Type B pancreatic cell (in vitro differentiated cells): ENCODE data around the gene ELF4. TPM values are rescaled to one million over a fixed set of nuclear protein-coding genes. Genes with fewer than 3 reads are reported as not detected.
A peak's percentile ranks its signal among the peaks of the same experiment; 100 is the strongest.

ENCODE experiments used
- DNase-seq: peaks from one replicate; pipeline ENCODE4 v3.0.0; 2021; ENCODE audit warnings: mixed read lengths; ENCODE audit not compliant: unreplicated experiment; ENCODE audit errors: extremely low spot score
- H3K27ac Mint-ChIP-seq: 2 replicates; pipeline ENCODE4 v1.8.0; 2021; ENCODE audit warnings: mild to moderate bottlenecking, mixed read lengths
- H3K27me3 Mint-ChIP-seq: 2 replicates; pipeline ENCODE4 v1.8.0; 2021; ENCODE audit warnings: mixed read lengths
- H3K36me3 Mint-ChIP-seq: 2 replicates; pipeline ENCODE4 v1.8.0; 2021; ENCODE audit warnings: mixed read lengths
- H3K4me1 Mint-ChIP-seq: one replicate; pipeline ENCODE4 v1.8.0; 2021; ENCODE audit warnings: mixed read lengths; ENCODE audit not compliant: unreplicated experiment
- H3K4me3 Mint-ChIP-seq: 2 replicates; pipeline ENCODE4 v1.8.0; 2021; ENCODE audit warnings: mild to moderate bottlenecking, mixed read lengths
- H3K9me3 Mint-ChIP-seq: 2 replicates; pipeline ENCODE4 v1.8.0; 2021; ENCODE audit warnings: mixed read lengths
- total RNA-seq: library from RNA; stranded (reverse); gene quantifications from 2 replicates; pipeline ENCODE4 v1.2.1, GENCODE V29; 2021; ENCODE audit warnings: low replicate concordance
- TF ChIP-seq, protein P1 (sequence below): fragments of 200-600 bp; sonication (generic); conservative IDR thresholded peaks from 2 replicates; pipeline ENCODE4 v1.5.0; 2021; ENCODE audit warnings: antibody characterized with exemption, mild to moderate bottlenecking

Gene ELF4
- total RNA-seq, 1 donor from 2014 or later: 7.8 TPM

DNA sequence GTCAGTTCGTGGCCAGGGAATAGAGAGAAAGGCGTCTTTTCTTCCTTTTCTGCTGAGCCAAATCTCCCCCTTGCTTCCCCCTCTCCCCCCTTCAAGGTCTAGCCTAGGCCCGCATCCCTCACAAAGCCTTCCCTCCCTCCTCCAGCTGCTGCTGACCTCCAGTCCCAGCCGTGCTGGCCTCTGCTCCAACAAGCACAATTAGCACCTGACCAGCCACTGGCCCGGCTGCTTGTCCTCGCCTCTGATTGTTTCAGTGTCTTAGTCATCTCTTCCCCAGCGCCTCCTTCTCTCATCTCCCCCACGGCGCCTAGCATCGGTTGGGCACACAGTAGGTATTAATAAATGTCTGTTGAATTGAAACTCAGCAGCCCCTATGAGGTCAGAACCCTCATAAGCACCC is 4.2 kb downstream of the ELF4 start:
- TF ChIP-seq, protein P1, sequence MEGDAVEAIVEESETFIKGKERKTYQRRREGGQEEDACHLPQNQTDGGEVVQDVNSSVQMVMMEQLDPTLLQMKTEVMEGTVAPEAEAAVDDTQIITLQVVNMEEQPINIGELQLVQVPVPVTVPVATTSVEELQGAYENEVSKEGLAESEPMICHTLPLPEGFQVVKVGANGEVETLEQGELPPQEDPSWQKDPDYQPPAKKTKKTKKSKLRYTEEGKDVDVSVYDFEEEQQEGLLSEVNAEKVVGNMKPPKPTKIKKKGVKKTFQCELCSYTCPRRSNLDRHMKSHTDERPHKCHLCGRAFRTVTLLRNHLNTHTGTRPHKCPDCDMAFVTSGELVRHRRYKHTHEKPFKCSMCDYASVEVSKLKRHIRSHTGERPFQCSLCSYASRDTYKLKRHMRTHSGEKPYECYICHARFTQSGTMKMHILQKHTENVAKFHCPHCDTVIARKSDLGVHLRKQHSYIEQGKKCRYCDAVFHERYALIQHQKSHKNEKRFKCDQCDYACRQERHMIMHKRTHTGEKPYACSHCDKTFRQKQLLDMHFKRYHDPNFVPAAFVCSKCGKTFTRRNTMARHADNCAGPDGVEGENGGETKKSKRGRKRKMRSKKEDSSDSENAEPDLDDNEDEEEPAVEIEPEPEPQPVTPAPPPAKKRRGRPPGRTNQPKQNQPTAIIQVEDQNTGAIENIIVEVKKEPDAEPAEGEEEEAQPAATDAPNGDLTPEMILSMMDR: no peak
- peak overlapping the region; percentile 55 for H3K4me3 Mint-ChIP-seq
- peak overlapping the region; percentile 77 for H3K27ac Mint-ChIP-seq
- H3K36me3 Mint-ChIP-seq: peaks cover under 1% of the 10 kb centered on the region
- no peaks in the 10 kb centered on the region for H3K9me3 Mint-ChIP-seq
- no peak for DNase-seq
- peaks cover 4% of the 10 kb centered on the region for H3K27me3 Mint-ChIP-seq
- H3K4me1 Mint-ChIP-seq: peaks cover 7% of the 10 kb centered on the region

DNA sequence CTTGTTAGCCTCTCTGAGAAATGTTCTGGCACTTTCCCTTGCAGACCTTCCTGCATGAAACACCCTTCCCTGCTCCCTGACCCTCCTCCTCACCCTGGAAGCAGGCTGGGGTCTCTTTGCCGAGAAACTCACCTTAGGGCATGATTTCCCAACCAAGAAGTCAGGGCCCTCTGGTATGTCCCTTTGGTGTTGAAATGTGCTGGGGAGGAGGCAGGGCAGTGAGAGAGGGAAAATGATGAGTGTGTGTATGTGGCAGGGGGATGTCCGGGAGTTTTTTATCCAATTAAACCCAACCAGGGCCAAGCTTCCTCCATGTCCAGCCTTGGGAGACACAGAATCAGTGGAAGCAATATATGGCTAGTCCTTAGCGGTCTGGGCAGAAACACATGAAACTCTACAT is 5.1 kb downstream of the ELF4 start:
- Mint-ChIP-seq H3K27ac (no peak overlapping the region), H3K27me3 (peaks cover 4% of the 10 kb centered on the region), H3K9me3 (no peaks in the 10 kb centered on the region), H3K36me3 (peaks cover 6% of the 10 kb centered on the region), H3K4me1 (peaks cover 7% of the 10 kb centered on the region), H3K4me3 (no peak overlapping the region)
- DNase-seq: no peak
- TF ChIP-seq, protein P1: no peak

DNA sequence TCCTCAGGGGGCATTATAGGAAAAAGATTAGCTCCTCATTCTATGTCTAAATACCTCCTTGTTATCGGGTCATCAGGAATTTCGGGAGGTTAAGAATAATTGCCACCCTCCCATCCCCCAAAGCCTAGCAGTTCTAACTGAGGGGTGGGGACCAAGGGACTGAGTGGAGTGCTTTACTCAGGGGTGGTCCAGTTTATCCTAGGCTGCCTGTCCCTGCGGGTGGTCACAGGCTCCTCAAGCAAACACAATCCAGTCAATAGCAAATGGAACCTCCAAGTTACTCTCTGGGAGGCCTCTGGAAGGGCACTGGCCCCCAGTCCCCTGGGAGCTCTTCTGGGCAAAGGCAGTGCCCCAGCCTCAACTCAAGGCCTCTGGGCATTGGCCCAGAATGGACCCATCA is 6.7 kb downstream of the ELF4 start:
- no peak overlapping the region for H3K4me3 Mint-ChIP-seq
- TF ChIP-seq, protein P1: no peak
- H3K9me3 Mint-ChIP-seq: no peaks in the 10 kb centered on the region
- peaks cover 9% of the 10 kb centered on the region for H3K4me1 Mint-ChIP-seq
- no peaks in the 10 kb centered on the region for H3K27me3 Mint-ChIP-seq
- peaks cover 6% of the 10 kb centered on the region for H3K36me3 Mint-ChIP-seq
- DNase-seq: no peak
- no peak overlapping the region for H3K27ac Mint-ChIP-seq

DNA sequence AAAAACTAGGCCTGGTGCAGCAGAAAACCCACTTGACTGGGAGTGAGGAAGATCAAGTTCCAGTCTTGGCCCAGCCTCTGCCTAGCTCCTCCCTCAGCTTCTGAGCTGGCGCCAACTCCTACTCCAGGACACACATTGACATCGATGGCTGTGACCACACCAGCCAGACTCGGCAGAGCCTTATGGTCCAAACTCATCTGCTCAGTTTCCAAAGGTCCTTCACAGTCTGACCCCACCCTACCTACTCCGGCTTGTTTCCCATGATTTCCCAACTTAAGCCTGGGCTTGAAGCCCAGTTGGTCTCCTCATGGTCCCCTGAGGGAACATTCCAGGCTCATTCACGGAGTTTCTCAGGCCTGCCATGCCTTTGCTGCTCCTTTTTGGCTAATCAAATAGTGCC is 10.1 kb downstream of the ELF4 start:
- Mint-ChIP-seq H3K9me3 (no peaks in the 10 kb centered on the region), H3K27ac (no peak overlapping the region), H3K4me1 (peaks cover 9% of the 10 kb centered on the region), H3K27me3 (no peaks in the 10 kb centered on the region), H3K4me3 (no peak overlapping the region), H3K36me3 (peaks cover 6% of the 10 kb centered on the region)
- no peak for DNase-seq
- TF ChIP-seq, protein P1: no peak

DNA sequence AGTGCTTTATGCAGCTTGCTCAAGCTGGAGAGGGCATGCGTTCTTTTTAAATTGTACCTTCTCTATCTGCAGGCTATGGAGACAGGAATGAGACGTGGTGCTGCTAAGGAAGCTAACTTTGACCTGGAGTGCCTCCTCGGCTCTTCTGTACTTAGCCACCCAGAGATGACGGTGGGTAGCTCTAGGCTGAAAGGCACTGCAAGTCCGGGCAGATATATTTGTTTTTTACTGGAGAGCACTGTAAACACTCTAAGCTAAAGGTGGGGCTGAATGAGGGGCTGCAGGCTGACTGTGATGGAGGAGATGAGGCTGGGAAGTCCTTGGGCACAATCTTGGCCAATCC is 12.1 kb downstream of the ELF4 start:
- Mint-ChIP-seq H3K4me3 (peak overlapping the region; percentile 56), H3K27ac (peak overlapping the region; percentile 75), H3K9me3 (no peaks in the 10 kb centered on the region), H3K36me3 (peaks cover 6% of the 10 kb centered on the region), H3K4me1 (peaks cover 9% of the 10 kb centered on the region), H3K27me3 (no peaks in the 10 kb centered on the region)
- TF ChIP-seq, protein P1: no peak
- DNase-seq: no peak

DNA sequence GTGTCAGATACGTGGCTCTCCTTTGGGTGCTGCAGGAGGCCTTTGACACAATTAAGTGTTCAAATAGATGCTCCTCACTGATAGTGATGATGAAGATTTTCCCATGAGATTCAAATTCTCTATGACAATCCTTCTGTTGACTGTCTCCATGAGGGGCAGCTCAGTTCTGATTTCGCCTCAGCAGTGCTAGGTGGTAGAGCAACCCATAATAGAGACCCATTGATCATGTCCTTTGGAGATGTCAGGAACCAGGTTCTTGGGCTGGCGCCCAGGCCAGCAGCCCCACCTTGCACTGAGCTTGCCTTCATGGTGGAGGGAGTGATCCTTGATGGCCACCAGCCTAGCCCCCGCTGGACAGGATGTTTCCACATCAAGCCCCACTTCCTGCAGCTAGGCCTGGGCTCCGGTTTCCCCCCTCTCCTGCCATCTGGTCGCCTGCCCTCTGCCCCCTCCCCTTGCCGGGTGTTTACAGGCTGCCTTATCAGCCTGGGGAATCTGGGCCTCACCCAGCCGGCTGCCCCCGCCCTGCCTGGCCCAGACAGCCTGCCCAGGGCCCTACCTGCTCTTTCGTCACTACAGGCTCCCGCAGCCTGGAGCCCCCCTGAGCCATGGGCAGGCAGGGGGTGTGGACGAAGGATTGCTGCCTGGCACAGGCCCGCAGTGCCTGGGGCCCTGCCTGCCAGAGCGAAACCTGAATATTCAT is 12.6 kb downstream of the ELF4 start:
- Mint-ChIP-seq H3K27ac (peak overlapping the region; percentile 75), H3K27me3 (no peaks in the 10 kb centered on the region), H3K4me1 (peaks cover 9% of the 10 kb centered on the region), H3K4me3 (peak overlapping the region; percentile 56), H3K9me3 (no peaks in the 10 kb centered on the region), H3K36me3 (peaks cover 6% of the 10 kb centered on the region)
- TF ChIP-seq, protein P1: no peak
- no peak for DNase-seq
